ENCODE measurements around the gene KIAA1143. TPM values are rescaled to one million over a fixed set of nuclear protein-coding genes. Genes with fewer than 3 reads are reported as not detected.

Gene KIAA1143
- total and polyA plus RNA-seq, 2 donors (not counting 3 experiments of a cell fraction or from before 2014, with no cell fraction given), result 6.1 to 25.2 TPM

GRCh38 chr3:44795197-44795596 lies 33.8 kb upstream of the KIAA1143 start:
- FAIRE-seq (no peak), DNase-seq (ENCODE audit: low read depth, low spot score) (no peak)
- no peaks in the 10 kb centered on the region for H3K9me3 ChIP-seq (replicated peaks; ENCODE audit: control insufficient read depth, insufficient read depth, low read length)
- H3K27ac ChIP-seq (ENCODE audit: insufficient read depth, low read depth, low read length), result no peak overlapping the region
- BruUV-seq (replicated peaks), result no TSS peak
- H3K4me3 ChIP-seq (replicated peaks in 1 of 3; ENCODE audit: insufficient read depth in 1 of 3, low read depth in 1 of 3, low read length in 3 of 3), result no peak overlapping the region
- peaks cover 4 to 6% of the 10 kb centered on the region in 2 experiments for H3K36me3 ChIP-seq (ENCODE audit: control insufficient read depth in 2 of 2, extremely low read depth in 1 of 2, insufficient read depth in 2 of 2, low read length in 2 of 2)
- H2AFZ ChIP-seq (ENCODE audit: low read depth, low read length), result no peak overlapping the region
- H3K9me1 ChIP-seq (replicated peaks; ENCODE audit: control insufficient read depth, extremely low read depth, insufficient read depth, low read length), result no peaks in the 10 kb centered on the region
- ChIA-PET POLR2A (no interaction called here), CTCF (interaction anchor here (0.8 kb wide), 1 partner anchor 119 kb away, joined by 3 read pairs; no protein-coding TSS in a partner anchor)
- no peaks in the 10 kb centered on the region for H4K20me1 ChIP-seq (replicated peaks; ENCODE audit: control insufficient read depth, extremely low read depth, insufficient read depth, low read length)
- no peaks in the 10 kb centered on the region for H3K79me2 ChIP-seq (ENCODE audit: control insufficient read depth, insufficient read depth, low read length)
- TF ChIP-seq FOS (IDR thresholded peaks at IDR 0.05; ENCODE audit: borderline replicate concordance, insufficient read depth, low read length) (no peak), JUN (IDR thresholded peaks at IDR 0.05; ENCODE audit: borderline replicate concordance, insufficient read depth, insufficient read length, low read depth) (no peak), MYC (IDR thresholded peaks at IDR 0.05; ENCODE audit: low read depth, low read length) (no peak), EZH2 (IDR thresholded peaks at IDR 0.05; ENCODE audit: borderline replicate concordance, low read depth, low read length, severe bottlenecking) (no peak), POLR2AphosphoS5 (IDR thresholded peaks at IDR 0.05; ENCODE audit: insufficient read depth, low read depth, low read length) (no peak), POLR2A (IDR thresholded peaks at IDR 0.05; ENCODE audit: low read depth, low read length) (no peak), CTCF (IDR thresholded peaks at IDR 0.05; ENCODE audit: extremely low read depth in 1 of 2, insufficient read depth in 1 of 2, low read depth in 1 of 2, low read length in 2 of 2) (no peak), GATA2 (IDR thresholded peaks at IDR 0.05; ENCODE audit: insufficient read depth, insufficient read length, low read depth, low read length) (no peak), MAX (IDR thresholded peaks at IDR 0.05; ENCODE audit: insufficient read depth, insufficient read length) (no peak)
- no peak overlapping the region for H3K9ac ChIP-seq (replicated peaks; ENCODE audit: extremely low read depth, insufficient read depth, low read length)
- H3K4me2 ChIP-seq (ENCODE audit: insufficient read depth, low read length), result no peak overlapping the region
- no peaks in the 10 kb centered on the region for H3K4me1 ChIP-seq (ENCODE audit: control insufficient read depth, extremely low read depth, insufficient read depth, low read length)
- H3K27me3 ChIP-seq (ENCODE audit: control insufficient read depth in 2 of 2, insufficient read depth in 2 of 2, low read length in 2 of 2), result no peaks in the 10 kb centered on the region
- dilution Hi-C loops (cut with MboI; ENCODE audit: extremely low pct_ligation_motif_present, low sequenced_read_pairs) (no loop called here), intact Hi-C loops (cut with micrococcal nuclease) (no loop called here)
